HG03108 (cell line): ENCODE data around the gene CHAT.

Experiments used
- ATAC-seq: cut with Tn5 transposase; IDR thresholded peaks from one replicate; pipeline ENCODE4 v1.9.1; 2021; ENCODE audit warnings: moderate library complexity; ENCODE audit not compliant: unreplicated experiment

The CHAT gene

DNA sequence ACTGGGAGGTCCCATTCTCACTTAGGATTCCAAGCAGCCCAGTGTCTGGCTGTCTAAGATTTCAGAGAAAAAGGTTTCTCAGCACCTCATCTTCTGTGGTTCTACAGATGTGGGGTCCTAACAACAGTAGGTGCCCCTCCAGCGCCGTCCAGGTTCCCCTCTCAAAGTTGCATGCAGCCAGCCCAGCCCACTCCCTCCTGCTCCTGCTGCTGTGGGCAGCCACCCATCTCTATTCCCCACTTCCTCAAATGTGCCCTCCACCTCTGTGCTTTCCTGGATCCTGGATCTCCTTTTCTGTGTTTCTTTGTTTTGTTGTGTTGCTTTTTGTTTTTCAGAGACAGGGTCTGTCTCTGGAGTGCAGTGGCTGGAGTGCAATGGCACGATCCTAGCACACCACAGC is 17.0 kb upstream of the CHAT start:
- no peak for ATAC-seq

DNA sequence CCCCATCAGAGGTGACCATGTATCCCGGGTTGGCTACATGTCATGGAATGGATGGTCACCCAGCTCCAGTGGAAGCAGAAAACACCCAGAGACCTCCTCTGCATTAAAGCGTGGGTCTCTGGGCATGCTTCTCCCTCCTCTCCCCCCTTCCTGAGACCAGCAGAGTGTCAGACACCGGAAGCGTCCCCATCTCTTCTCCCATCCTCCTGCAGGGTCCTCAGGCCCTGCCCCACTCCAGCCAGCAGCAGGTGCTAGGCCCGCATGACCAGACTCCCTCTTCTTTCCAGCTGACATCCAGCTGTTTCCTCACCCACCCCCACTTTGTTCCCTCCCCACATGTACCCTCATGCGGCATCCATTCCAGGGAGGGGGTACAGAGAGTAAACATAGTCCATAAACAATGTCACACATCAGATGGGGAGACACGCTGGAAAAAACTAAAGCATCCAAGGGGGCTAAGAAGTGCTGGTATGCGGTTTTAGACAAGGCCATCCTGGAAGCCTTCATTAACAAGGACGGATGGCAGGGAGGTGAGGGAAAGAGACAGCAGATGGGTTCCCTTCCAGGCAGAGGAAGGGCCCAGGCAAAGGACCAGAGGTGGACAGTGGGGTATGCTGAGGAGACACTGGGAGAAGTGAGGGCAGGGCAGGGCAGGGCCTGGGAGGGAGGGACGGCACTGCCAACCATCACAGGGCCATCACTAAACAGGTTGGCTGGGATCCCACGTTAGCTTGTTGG is 16.2 kb upstream of the CHAT start:
- ATAC-seq: no peak

DNA sequence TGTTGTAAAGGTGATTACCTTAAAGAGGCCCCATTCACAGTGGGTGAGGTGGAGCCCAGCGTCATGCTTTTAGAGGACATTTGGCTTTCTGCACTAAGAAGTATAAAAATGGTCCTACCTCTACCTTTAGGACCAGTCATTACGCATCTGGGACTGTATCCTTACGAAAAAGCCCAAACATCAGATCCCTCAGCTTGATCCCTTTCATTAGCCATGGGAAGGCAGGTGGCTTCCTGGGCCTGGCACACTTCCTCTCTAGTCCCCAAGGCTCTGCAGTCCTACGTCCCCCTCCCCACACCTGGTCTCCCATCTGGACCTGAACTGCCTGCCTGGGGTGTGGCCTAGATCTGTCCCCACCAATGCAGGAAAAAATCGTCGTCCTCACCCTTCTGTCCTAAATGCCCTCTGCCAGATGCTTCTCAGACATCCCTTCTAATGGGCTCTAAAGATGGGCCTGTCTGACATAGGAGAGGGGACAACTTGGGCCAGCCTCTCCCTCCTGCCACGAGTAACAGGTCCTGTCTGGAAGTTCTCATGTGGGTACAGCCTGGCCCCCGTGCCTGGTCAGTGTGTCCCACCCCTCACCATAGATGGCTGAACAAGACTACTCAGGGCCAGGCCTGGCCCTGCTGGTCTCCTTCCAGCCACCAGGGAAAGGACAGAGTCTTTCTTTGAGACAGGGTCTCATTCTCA is 15.5 kb upstream of the CHAT start:
- ATAC-seq: no peak

DNA sequence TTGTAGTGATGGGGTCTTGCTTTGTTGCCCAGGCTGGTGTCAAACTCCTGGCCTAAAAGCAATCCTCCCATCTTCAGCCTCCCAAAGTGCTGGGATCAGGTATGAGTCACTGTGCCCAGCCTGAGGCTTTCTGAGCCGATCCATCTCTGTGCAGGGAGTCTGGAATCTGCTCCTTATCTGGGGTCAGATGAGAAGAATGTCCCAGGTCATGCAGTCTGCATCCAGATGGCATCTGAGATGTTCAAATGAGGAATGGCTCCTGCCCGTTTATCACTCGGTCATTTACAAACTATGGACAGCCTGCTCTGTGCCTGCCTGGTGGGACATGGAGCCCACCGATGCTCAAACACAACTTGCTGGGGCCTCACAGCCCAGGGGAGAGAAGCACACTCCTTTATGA is 14.9 kb upstream of the CHAT start:
- no peak for ATAC-seq

DNA sequence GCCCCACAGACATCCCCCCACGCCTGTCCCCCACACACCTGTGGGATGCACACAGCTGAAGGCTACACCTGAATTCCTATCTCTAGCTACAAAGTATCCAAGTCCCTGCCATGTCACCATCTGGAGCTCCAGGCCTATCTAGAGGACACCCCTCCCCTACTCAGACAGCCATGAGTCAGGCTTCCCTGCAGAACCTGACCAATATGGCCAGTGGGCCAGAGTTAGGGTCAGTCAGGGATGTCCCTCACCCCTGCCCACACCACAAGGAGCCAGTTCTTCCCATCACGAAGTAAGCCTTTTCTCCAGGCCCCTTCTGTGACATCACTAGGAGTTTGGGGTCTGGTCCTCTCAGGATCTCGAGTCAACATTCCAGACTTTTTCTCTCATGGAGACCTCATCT is 14.3 kb upstream of the CHAT start:
- ATAC-seq: no peak

DNA sequence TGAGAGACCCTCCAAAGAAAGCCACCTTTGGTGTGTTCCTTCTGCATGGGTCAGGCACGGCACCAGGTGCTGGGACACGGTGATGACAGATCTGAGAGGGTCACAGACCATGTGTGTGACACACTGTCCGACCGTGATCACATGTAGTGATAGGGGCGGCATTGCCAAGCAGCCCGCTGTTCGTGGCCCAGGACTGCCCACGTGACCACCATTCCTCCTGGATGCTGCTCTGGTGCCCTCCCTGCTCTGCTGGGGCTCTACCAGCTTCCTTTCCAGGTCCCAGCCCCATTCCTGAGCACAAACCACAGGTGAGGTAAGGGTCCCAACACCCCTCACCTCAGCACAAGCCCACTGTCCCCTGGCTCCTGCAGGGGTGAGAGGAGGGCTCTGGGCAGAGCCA is 13.8 kb upstream of the CHAT start:
- ATAC-seq: no peak

DNA sequence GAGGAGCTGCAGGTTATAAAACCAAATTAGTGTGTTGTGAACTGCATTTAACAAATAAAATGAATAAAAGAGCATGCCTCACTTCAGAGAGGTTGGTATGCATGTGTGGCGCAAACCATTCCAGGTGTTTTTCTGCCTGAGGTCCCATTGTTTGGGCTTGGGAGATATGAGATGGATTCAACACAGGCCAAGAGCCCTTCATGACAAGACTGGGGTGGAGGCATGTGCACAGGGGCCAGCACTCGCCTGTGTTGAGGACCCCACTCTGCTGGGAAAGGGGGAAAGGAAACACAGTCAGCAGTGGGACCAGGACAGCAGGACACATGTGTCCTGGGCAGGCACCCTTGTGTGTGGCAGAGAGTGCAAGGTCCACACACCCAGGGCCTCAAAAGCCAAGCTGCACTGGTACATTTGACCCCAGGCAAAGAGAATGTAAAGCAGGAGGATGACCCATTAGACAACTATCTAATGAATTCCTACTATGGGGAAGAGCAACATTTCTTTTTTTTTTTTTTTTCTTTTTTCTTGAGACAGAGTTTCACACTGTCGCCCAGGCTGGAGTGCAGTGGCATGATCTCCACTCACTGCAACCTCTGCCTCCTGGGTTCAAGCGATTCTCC is 12.9 kb upstream of the CHAT start:
- ATAC-seq: no peak

DNA sequence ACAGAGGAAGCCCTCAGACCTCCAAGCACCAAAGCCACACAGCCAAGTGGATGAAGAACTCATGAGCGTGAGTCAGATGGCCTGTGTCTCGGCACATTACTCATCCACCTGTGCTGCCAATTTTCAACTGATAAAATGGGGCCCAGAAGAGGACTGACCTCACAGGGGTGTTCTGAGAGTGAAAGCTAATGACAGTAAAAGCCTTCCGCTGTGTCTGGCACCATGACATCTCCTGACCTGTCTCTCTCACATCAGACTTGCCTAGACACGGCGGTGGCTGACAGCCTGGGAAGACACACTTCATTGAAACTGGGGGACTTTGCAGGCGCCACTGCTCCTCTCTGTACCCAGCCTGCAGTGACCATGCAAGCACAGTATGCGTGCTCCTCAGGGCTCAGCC is 12.0 kb upstream of the CHAT start:
- no peak for ATAC-seq

DNA sequence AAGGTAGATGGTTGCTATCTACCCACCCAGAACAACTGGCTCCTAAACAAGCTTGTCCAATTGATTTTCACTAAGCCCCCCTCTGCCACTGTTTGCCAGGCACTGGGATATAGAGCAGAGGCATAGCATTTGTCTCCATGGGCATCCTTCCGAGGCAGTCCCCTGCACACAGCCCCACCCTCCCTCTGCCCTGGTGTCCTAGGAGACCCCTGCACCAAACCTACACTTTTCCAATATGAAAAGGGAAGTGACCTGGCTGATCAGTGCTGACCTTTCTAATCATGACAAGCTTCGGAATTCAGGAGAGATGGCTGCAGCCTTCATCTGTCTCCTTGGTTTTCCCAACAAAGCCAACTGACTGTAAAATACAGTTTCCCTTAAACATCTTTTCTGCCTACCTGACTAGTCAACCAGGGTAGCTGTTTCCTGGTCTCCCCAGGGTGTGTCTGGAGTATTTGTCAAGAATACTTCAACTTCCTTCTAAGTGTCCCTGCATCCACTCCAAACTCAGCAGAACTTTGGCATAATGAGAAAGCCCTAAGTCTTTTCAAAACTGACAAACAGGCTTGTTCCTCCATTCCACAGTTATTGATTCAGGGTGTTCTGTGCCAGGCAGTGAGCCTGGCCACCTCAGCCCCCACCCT is 11.3 kb upstream of the CHAT start:
- no peak for ATAC-seq

DNA sequence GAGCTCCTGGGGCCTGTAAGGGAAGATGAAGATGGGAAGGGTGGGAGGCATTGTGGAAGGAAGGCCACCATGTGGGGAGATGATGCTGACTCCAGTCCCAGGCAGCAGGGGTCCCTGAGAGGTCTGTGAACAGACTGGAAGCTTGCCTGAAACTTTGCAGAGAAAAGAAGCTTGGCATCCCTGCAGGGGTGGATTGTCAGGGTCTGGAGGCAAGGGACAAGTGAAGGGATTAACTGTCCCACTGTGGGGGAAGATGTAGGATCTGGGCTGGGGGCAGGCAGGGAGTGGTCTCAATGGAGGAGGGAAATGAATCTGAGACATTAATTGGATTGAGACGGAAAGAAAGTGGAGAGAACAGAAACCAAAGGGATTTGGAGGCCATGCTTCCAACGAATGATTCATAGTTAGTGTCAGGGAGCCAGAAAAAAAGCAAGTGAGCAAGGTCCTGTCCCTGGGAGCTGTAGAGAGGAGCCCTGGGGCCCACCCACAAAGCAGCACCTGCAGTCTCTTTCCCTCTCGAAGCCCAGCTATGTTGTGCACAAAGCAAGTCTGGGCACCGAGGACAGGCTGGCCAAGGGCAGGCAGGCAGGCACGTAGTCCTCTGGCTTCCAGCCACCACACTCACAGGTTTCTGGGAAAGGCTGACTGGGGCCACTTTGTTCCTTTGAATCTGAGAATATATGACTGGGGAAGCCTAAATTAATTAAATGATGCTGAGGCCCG is 8.5 kb upstream of the CHAT start:
- ATAC-seq: no peak

DNA sequence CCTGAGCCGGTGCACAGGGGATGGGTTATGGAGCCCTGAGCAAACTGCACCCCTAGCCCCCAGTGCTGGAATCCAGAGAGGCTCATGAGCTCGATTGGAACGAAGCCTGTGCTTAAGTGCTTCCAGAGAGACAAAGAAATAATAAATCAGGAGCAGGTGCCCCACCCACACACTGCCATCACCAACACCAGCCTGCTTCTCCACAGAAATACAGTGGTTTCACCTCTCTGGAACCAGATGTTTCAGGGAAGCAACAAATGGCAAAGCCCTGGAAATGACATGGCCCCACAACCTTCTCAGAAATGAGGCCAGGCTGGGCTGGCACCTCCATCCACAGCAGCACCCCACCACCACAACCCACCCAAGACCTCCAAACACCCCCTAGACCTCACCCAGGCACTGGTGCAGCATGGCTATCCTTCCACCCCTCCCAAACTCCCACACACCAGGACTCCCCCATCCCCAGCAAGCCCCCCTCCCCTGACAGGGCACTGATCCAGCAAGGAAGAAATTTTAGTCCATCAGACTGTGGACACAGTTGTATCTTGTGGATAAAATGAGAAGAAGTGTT is 7.8 kb upstream of the CHAT start:
- no peak for ATAC-seq

DNA sequence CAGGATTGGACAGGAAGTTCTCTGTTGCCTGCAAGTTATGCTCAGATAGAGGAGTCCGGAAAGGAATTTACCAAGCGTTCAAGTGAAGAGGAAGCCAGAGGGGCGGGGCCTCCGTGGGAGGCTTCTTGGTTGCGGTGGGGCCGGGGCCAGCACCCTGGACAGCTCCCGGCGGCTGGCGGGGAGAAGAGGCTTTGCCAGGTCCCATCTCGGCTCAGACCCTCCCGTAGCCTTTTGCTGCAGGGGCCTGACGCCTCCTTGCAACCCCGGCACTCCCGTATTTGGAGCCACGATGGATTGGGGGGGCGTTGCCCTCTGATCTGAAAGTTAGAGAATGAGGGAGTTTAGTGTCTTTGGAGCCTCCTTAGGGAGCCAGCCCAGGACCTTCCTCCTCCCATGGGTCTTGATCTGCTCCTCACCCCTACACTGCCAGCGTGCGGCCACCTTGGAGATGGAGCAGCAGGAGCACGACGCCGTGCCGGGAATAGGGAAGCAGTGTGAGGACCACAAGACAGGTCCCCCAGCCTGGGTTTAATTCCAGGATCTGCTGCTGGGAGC is 6.8 kb upstream of the CHAT start:
- ATAC-seq: peak; percentile 77

DNA sequence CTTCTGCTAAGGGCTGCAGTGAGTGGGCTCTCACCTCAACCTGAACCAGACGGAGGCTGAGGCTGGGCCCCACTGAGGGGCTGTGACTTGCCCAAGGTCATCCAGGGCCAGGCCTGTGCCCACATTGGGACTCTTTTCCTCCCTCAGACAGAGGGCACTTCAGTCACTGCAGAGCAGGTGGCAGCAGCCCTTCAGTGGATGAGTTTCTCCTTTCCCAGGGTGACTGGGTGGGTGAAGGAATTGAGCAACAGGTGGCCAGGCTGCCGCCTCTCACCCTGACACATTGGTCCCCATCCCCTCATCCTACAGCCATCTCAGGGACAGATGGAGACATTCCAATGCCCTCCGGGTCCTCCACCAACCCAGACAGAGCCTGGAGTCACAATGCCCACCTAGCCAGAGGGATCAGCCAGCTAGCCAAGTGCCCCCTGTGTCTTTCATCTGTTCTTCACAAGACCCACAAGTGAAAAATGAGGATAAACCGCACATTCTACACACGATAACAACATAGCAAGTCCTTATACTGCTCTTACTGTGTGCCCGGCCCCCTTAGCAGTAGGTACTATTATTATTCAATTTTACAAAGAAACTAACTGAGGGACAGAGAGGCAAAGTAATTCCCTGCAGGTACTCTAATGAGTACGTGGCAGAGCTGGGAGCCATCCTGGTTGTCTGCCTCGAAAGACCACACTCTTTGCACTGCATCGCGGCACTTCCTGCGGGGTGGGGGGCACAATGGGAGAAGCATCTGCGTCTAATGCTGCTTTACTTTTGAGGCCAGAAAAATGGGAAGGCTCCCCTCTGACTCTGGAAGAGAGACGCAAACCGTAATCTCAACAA is 5.5 kb upstream of the CHAT start:
- no peak for ATAC-seq

DNA sequence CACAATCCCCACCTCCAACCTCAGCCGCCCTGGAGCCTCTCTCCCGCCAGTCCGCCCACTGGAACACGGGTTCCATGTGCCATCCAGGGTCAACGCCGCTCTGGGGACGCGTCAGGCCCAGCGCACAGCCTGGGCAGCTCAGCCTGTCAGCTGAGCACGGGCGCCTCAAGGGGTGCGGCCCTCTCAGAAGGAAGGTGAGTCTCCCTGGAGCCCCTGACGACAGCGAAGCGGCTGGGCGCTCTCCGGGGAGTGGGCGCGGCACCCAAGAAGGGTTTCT is 4.9 kb upstream of the CHAT start:
- ATAC-seq: no peak

DNA sequence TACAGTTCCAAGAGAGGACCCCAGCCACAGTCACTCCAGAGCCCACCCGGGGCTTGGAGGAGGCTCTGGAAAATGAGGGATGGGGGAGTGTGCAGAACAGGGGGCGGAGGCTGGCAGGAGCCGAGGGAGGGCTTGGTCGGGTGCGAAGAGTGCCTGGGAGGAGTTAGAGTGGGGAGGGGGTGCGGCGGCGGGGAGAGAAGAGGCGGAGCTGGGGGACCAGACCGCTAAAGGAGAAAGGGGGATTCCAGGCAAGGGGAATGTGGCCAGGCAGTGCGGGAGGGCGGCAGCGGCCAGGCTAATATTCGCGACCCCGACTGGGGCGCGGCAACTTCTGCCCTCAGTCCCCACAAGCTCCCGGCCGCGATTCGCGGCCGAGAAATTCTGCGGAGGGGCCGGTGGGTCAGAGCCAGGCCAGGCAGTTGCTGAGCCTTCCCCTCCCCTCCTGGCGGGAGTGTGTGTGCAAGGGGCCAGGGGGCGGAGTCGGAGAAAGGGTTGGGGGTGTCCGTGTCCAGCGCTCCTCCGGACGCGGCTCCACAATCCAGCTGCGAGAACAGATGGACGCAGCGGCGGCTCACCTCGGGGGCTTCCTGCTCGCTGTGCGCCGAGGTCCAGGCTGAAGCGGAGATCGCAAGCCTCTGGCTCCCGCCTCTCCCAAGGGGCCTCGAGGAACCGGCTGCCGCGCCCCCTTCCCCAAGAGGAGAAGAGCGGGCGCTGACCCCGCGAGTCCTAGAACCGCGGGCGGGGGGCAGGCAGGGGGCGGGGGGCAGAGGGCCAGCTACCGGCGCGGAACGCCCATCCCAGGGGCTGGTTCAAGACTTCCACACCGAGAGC is 4.3 kb upstream of the CHAT start:
- ATAC-seq: no peak

DNA sequence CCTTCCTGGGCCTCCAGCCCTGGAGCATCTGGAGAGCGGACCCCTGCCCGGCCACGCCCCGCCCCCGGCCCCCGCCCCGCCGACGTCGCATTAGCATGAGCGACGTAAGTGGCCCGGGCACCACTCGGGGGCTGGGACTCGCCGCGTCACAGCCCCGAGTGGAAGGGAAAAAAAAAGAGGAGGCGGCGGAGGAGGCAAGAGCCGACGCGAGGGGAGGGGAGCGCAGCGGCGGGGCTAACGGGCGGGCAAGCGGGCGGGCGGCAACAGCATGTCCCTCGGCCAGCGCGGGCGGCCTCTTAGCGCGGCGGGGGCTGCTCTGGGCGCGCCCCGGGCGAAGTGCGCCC is 3.8 kb upstream of the CHAT start, which contains the start of gene SLC18A3:
TSS of gene SLC18A3 (plus strand) at position 197 of the 344 bp plus-strand sequence. CDS start 431 bp downstream, outside the sequence.
- no peak for ATAC-seq

DNA sequence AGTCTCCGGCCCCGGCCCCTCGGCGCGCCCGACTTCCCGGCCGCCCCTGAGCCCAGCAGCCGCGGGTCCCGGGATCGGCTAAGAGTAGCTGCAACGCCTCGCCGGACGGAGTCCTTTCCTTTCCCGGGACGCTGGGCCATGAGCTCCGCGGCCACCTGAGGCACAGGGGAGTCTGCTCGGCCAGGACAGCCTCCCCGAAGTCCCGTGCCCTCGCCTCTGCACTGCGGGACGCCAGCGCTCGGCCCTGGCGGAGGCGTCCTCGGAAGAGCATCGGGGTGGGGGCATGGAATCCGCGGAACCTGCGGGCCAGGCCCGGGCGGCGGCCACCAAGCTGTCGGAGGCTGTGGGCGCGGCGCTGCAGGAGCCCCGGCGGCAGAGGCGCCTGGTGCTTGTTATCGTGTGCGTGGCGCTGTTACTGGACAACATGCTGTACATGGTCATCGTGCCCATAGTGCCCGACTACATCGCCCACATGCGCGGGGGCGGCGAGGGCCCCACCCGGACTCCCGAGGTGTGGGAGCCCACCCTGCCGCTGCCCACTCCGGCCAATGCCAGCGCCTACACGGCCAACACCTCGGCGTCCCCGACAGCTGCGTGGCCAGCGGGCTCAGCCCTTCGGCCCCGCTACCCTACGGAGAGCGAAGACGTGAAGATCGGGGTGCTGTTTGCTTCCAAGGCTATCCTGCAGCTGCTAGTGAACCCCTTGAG is 3.2 kb upstream of the CHAT start:
- no peak for ATAC-seq

DNA sequence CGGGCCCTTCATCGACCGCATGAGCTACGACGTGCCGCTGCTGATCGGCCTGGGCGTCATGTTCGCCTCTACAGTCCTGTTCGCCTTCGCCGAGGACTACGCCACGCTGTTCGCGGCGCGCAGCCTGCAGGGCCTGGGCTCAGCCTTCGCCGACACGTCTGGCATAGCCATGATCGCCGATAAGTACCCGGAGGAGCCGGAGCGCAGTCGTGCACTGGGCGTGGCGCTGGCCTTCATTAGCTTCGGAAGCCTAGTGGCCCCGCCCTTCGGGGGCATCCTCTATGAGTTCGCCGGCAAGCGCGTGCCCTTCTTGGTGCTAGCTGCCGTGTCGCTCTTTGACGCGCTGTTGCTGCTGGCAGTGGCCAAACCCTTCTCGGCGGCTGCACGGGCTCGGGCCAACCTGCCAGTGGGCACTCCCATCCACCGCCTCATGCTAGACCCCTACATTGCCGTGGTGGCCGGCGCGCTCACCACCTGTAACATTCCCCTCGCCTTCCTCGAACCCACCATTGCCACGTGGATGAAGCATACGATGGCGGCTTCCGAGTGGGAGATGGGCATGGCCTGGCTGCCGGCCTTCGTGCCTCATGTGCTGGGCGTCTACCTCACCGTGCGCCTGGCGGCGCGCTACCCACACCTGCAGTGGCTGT is 2.5 kb upstream of the CHAT start:
- ATAC-seq: no peak
